ENCODE measurements around the gene MRPL20.
A peak's percentile ranks its signal among the peaks of the same experiment; 100 is the strongest.
"Not testable (repeated sequence)": the region's sequence is repeated elsewhere in the genome, so short reads cannot be mapped to it uniquely, and the experiment has no call there.

MRPL20 gene

GRCh38 chr1:1406821-1407635 is at the start of gene MRPL20:
Gene MRPL20 (minus strand): TSS chr1:1407293. CDS start chr1:1407217, 76 bp downstream.
- H3K36me3 ChIP-seq (ENCODE audit: insufficient read depth, low read length) = peaks cover 58% of the 10 kb centered on the region
- no peaks in the 10 kb centered on the region for H3K27me3 ChIP-seq (ENCODE audit: insufficient read depth, low read length)
- H3K9ac ChIP-seq (ENCODE audit: low read length) = peak within 1 kb of the TSS; percentile 86
- H2AFZ ChIP-seq (ENCODE audit: low read length) = no peak within 1 kb of the TSS
- H3K79me2 ChIP-seq (ENCODE audit: insufficient read depth, low read length) = peaks cover 27% of the 10 kb centered on the region
- H3K9me3 ChIP-seq (ENCODE audit: low read length) = 0 out of 2 replicates have a peak, but pooled peaks cover under 1% of the 10 kb centered on the region
- peak within 1 kb of the TSS; percentile 78 for H3K4me3 ChIP-seq (ENCODE audit: low read depth, low read length, poor library complexity, severe bottlenecking)
- no peaks in the 10 kb centered on the region for H4K20me1 ChIP-seq (ENCODE audit: insufficient read depth, low read length)
- peaks cover 21% of the 10 kb centered on the region for H3K4me1 ChIP-seq (ENCODE audit: insufficient read depth, low read length, severe bottlenecking)
- H3K9me2 ChIP-seq (ENCODE audit: low read depth, low read length) = no peaks in the 10 kb centered on the region
- no peaks in the 10 kb centered on the region for H3F3A ChIP-seq (ENCODE audit: insufficient read depth, low read length)
- H3K4me2 ChIP-seq (ENCODE audit: low read length) = peak within 1 kb of the TSS; percentile 96
- peak within 1 kb of the TSS; percentile 13 for H3K27ac ChIP-seq (ENCODE audit: low read depth, low read length, poor library complexity, severe bottlenecking)
- TF ChIP-seq CTCF (IDR thresholded peaks at IDR 0.05; ENCODE audit: low read length) (no peak), EZH2 (IDR thresholded peaks at IDR 0.05; ENCODE audit: borderline replicate concordance, low read length) (no peak)

- not testable (repeated sequence) for H3K36me3 ChIP-seq (ENCODE audit: insufficient read depth, low read length); H3K9ac ChIP-seq (ENCODE audit: low read length); H3K79me2 ChIP-seq (ENCODE audit: insufficient read depth, low read length); H3K9me2 ChIP-seq (ENCODE audit: low read depth, low read length); H3K27me3 ChIP-seq (ENCODE audit: insufficient read depth, low read length); H3K4me3 ChIP-seq (ENCODE audit: low read depth, low read length, poor library complexity, severe bottlenecking); H2AFZ ChIP-seq (ENCODE audit: low read length); H3K4me2 ChIP-seq (ENCODE audit: low read length); H3K4me1 ChIP-seq (ENCODE audit: insufficient read depth, low read length, severe bottlenecking); H3K27ac ChIP-seq (ENCODE audit: low read depth, low read length, poor library complexity, severe bottlenecking); H3K9me3 ChIP-seq (ENCODE audit: low read length); H4K20me1 ChIP-seq (ENCODE audit: insufficient read depth, low read length); H3F3A ChIP-seq (ENCODE audit: insufficient read depth, low read length)
Measured at GRCh38 chr1:1456683-1457255, 49.7 kb upstream of the MRPL20 start.

- not testable (repeated sequence) for H3K79me2 ChIP-seq (ENCODE audit: insufficient read depth, low read length); H3F3A ChIP-seq (ENCODE audit: insufficient read depth, low read length); H4K20me1 ChIP-seq (ENCODE audit: insufficient read depth, low read length); H3K4me1 ChIP-seq (ENCODE audit: insufficient read depth, low read length, severe bottlenecking); H3K27me3 ChIP-seq (ENCODE audit: insufficient read depth, low read length); H3K36me3 ChIP-seq (ENCODE audit: insufficient read depth, low read length); H3K4me2 ChIP-seq (ENCODE audit: low read length); H3K27ac ChIP-seq (ENCODE audit: low read depth, low read length, poor library complexity, severe bottlenecking); H3K4me3 ChIP-seq (ENCODE audit: low read depth, low read length, poor library complexity, severe bottlenecking); H3K9me2 ChIP-seq (ENCODE audit: low read depth, low read length); H3K9ac ChIP-seq (ENCODE audit: low read length); H3K9me3 ChIP-seq (ENCODE audit: low read length); H2AFZ ChIP-seq (ENCODE audit: low read length)
Measured at GRCh38 chr1:1455934-1456333, 48.8 kb upstream of the MRPL20 start.

GRCh38 chr1:1455366-1455884 is 48.3 kb upstream of the MRPL20 start:
- H3K27ac ChIP-seq (ENCODE audit: low read depth, low read length, poor library complexity, severe bottlenecking) = no peak overlapping the region
- no peaks in the 10 kb centered on the region for H3K9me2 ChIP-seq (ENCODE audit: low read depth, low read length)
- no peak overlapping the region for H3K4me3 ChIP-seq (ENCODE audit: low read depth, low read length, poor library complexity, severe bottlenecking)
- H3K4me1 ChIP-seq (ENCODE audit: insufficient read depth, low read length, severe bottlenecking) = no peaks in the 10 kb centered on the region
- no peak overlapping the region for H2AFZ ChIP-seq (ENCODE audit: low read length)
- H3F3A ChIP-seq (ENCODE audit: insufficient read depth, low read length) = no peaks in the 10 kb centered on the region
- H3K9ac ChIP-seq (ENCODE audit: low read length) = no peak overlapping the region
- no peak overlapping the region for H3K4me2 ChIP-seq (ENCODE audit: low read length)
- H3K9me3 ChIP-seq (ENCODE audit: low read length) = no peaks in the 10 kb centered on the region
- H3K27me3 ChIP-seq (ENCODE audit: insufficient read depth, low read length) = 0 out of 2 replicates have a peak, but pooled peaks cover 4% of the 10 kb centered on the region
- TF ChIP-seq EZH2 (IDR thresholded peaks at IDR 0.05; ENCODE audit: borderline replicate concordance, low read length) (no peak), CTCF (IDR thresholded peaks at IDR 0.05; ENCODE audit: low read length) (no peak)
- no peaks in the 10 kb centered on the region for H3K79me2 ChIP-seq (ENCODE audit: insufficient read depth, low read length)
- H4K20me1 ChIP-seq (ENCODE audit: insufficient read depth, low read length) = no peaks in the 10 kb centered on the region
- no peaks in the 10 kb centered on the region for H3K36me3 ChIP-seq (ENCODE audit: insufficient read depth, low read length)

GRCh38 chr1:1454286-1455056 is 47.4 kb upstream of the MRPL20 start:
- not testable (repeated sequence) for H3K79me2 ChIP-seq (ENCODE audit: insufficient read depth, low read length); H3K27ac ChIP-seq (ENCODE audit: low read depth, low read length, poor library complexity, severe bottlenecking)

More at GRCh38 chr1:1454286-1455056, 47.4 kb upstream of the MRPL20 start:
- H3K36me3 ChIP-seq (ENCODE audit: insufficient read depth, low read length); H3K9me2 ChIP-seq (ENCODE audit: low read depth, low read length); H3K9me3 ChIP-seq (ENCODE audit: low read length); H3K4me1 ChIP-seq (ENCODE audit: insufficient read depth, low read length, severe bottlenecking); H3K27me3 ChIP-seq (ENCODE audit: insufficient read depth, low read length); H3F3A ChIP-seq (ENCODE audit: insufficient read depth, low read length); H3K4me2 ChIP-seq (ENCODE audit: low read length); H4K20me1 ChIP-seq (ENCODE audit: insufficient read depth, low read length); H3K9ac ChIP-seq (ENCODE audit: low read length); H3K4me3 ChIP-seq (ENCODE audit: low read depth, low read length, poor library complexity, severe bottlenecking); H2AFZ ChIP-seq (ENCODE audit: low read length): not testable (repeated sequence)

Measured in OCI-LY1 (cell line).